ENCODE data around the gene STPG3. TPM values are rescaled to one million over a fixed set of nuclear protein-coding genes. Genes with fewer than 3 reads are reported as not detected.
A peak's percentile ranks its signal among the peaks of the same experiment; 100 is the strongest.

STPG3 gene
- total and polyA plus RNA-seq, 5 donors from 2014 or later, result not detected

- H3K27ac ChIP-seq (ENCODE audit: insufficient read depth, low read length, poor library complexity, severe bottlenecking), result no peak overlapping the region
- H3K4me1 ChIP-seq (ENCODE audit: control insufficient read depth, insufficient read depth, low read length, poor library complexity, severe bottlenecking), result no peaks in the 10 kb centered on the region
- no peak overlapping the region for H3K4me3 ChIP-seq (ENCODE audit: low read depth, low read length)
- Mint-ChIP-seq H3K27me3 (no peaks in the 10 kb centered on the region), H3K4me1 (peaks cover 0 to 2% (median 0%) of the 10 kb centered on the region in 4 donors), H3K4me3 (no peak overlapping the region), H3K27ac (no peak overlapping the region), H3K9me3 (peaks cover 0 to 1% (median 0%) of the 10 kb centered on the region in 7 donors), H3K36me3 (peaks cover 6% of the 10 kb centered on the region)
- no peak for DNase-seq
- H3K27me3 ChIP-seq (ENCODE audit: control insufficient read depth, insufficient read depth, low read length), result no peaks in the 10 kb centered on the region
- H3K9me3 ChIP-seq (ENCODE audit: control insufficient read depth in 2 of 2, low read length in 2 of 2), result no peaks in the 10 kb centered on the region
- no peak for ATAC-seq (ENCODE audit: low read depth in 2 of 2)
- H3K36me3 ChIP-seq (ENCODE audit: control insufficient read depth, insufficient read depth, low read length), result peaks cover 5% of the 10 kb centered on the region
Observed at GRCh38 chr9:137213160-137214060, 37.7 kb upstream of the STPG3 start.

- no peaks in the 10 kb centered on the region for H3K27me3 Mint-ChIP-seq
- H3K36me3 Mint-ChIP-seq, result no peaks in the 10 kb centered on the region
- ATAC-seq (ENCODE audit: low read depth in 2 of 2), result no peak
- Histone ChIP-seq H3K4me3 (ENCODE audit: low read depth, low read length) (no peak overlapping the region), H3K36me3 (ENCODE audit: control insufficient read depth, insufficient read depth, low read length) (peaks cover 5% of the 10 kb centered on the region), H3K4me1 (ENCODE audit: control insufficient read depth, insufficient read depth, low read length, poor library complexity, severe bottlenecking) (no peaks in the 10 kb centered on the region), H3K27ac (ENCODE audit: insufficient read depth, low read length, poor library complexity, severe bottlenecking) (no peak overlapping the region), H3K27me3 (ENCODE audit: control insufficient read depth, insufficient read depth, low read length) (no peaks in the 10 kb centered on the region), H3K9me3 (ENCODE audit: control insufficient read depth in 2 of 2, low read length in 2 of 2) (no peaks in the 10 kb centered on the region)
- DNase-seq, result no peak
- H3K4me1 Mint-ChIP-seq, result peaks cover 0 to 2% (median 0%) of the 10 kb centered on the region in 4 donors
- no peak overlapping the region for H3K27ac Mint-ChIP-seq
- H3K4me3 Mint-ChIP-seq, result peak overlapping the region in 1 of 4 donors; percentile 56
- peaks cover 0 to 1% (median 0%) of the 10 kb centered on the region in 7 donors for H3K9me3 Mint-ChIP-seq
Observed at GRCh38 chr9:137214620-137215019, 36.5 kb upstream of the STPG3 start.

GRCh38 chr9:137215196-137215986 is 35.7 kb upstream of the STPG3 start:
- no peak for ATAC-seq (ENCODE audit: low read depth in 2 of 2)

GRCh38 chr9:137216188-137216965 is 34.7 kb upstream of the STPG3 start:
- Mint-ChIP-seq H3K36me3 (no peaks in the 10 kb centered on the region), H3K4me1 (no peaks in the 10 kb centered on the region), H3K9me3 (peaks cover 0 to under 1% (median 0%) of the 10 kb centered on the region in 7 donors), H3K27ac (no peak overlapping the region), H3K4me3 (no peak overlapping the region), H3K27me3 (no peaks in the 10 kb centered on the region)
- Histone ChIP-seq H3K27ac (ENCODE audit: insufficient read depth, low read length, poor library complexity, severe bottlenecking) (no peak overlapping the region), H3K27me3 (ENCODE audit: control insufficient read depth, insufficient read depth, low read length) (no peaks in the 10 kb centered on the region), H3K4me3 (ENCODE audit: low read depth, low read length) (no peak overlapping the region), H3K36me3 (ENCODE audit: control insufficient read depth, insufficient read depth, low read length) (no peaks in the 10 kb centered on the region), H3K9me3 (ENCODE audit: control insufficient read depth in 2 of 2, low read length in 2 of 2) (no peaks in the 10 kb centered on the region), H3K4me1 (ENCODE audit: control insufficient read depth, insufficient read depth, low read length, poor library complexity, severe bottlenecking) (no peaks in the 10 kb centered on the region)
- ATAC-seq (ENCODE audit: low read depth in 2 of 2) (no peak), DNase-seq (no peak)

More at GRCh38 chr9:137215196-137215986, 35.7 kb upstream of the STPG3 start:
- Histone ChIP-seq H3K27ac (ENCODE audit: insufficient read depth, low read length, poor library complexity, severe bottlenecking) (no peak overlapping the region), H3K9me3 (ENCODE audit: control insufficient read depth in 2 of 2, low read length in 2 of 2) (no peaks in the 10 kb centered on the region), H3K4me3 (ENCODE audit: low read depth, low read length) (no peak overlapping the region), H3K36me3 (ENCODE audit: control insufficient read depth, insufficient read depth, low read length) (peaks cover 3% of the 10 kb centered on the region), H3K4me1 (ENCODE audit: control insufficient read depth, insufficient read depth, low read length, poor library complexity, severe bottlenecking) (no peaks in the 10 kb centered on the region), H3K27me3 (ENCODE audit: control insufficient read depth, insufficient read depth, low read length) (no peaks in the 10 kb centered on the region)
- Mint-ChIP-seq H3K27me3 (no peaks in the 10 kb centered on the region), H3K27ac (no peak overlapping the region), H3K9me3 (peaks cover 0 to 1% (median 0%) of the 10 kb centered on the region in 7 donors), H3K36me3 (no peaks in the 10 kb centered on the region), H3K4me1 (peaks cover 0 to 2% (median 0%) of the 10 kb centered on the region in 4 donors), H3K4me3 (no peak overlapping the region)
- DNase-seq, result no peak

GRCh38 chr9:137217276-137218211 is 33.5 kb upstream of the STPG3 start:
- Mint-ChIP-seq H3K27ac (no peak overlapping the region), H3K4me3 (peak overlapping the region in 1 of 4 donors; percentile 47), H3K27me3 (no peaks in the 10 kb centered on the region), H3K4me1 (no peaks in the 10 kb centered on the region), H3K36me3 (no peaks in the 10 kb centered on the region), H3K9me3 (no peaks in the 10 kb centered on the region)
- Histone ChIP-seq H3K9me3 (ENCODE audit: control insufficient read depth in 2 of 2, low read length in 2 of 2) (no peaks in the 10 kb centered on the region), H3K36me3 (ENCODE audit: control insufficient read depth, insufficient read depth, low read length) (no peaks in the 10 kb centered on the region), H3K27ac (ENCODE audit: insufficient read depth, low read length, poor library complexity, severe bottlenecking) (no peak overlapping the region), H3K4me1 (ENCODE audit: control insufficient read depth, insufficient read depth, low read length, poor library complexity, severe bottlenecking) (peaks cover 4% of the 10 kb centered on the region), H3K4me3 (ENCODE audit: low read depth, low read length) (no peak overlapping the region), H3K27me3 (ENCODE audit: control insufficient read depth, insufficient read depth, low read length) (no peaks in the 10 kb centered on the region)
- ATAC-seq (ENCODE audit: low read depth in 2 of 2) (no peak), DNase-seq (no peak)

GRCh38 chr9:137218212-137218753 is 32.8 kb upstream of the STPG3 start:
- ATAC-seq (ENCODE audit: low read depth in 2 of 2) (no peak), DNase-seq (no peak)
- no peaks in the 10 kb centered on the region for H3K9me3 Mint-ChIP-seq
- H3K27ac Mint-ChIP-seq, result no peak overlapping the region
- Histone ChIP-seq H3K9me3 (ENCODE audit: control insufficient read depth in 2 of 2, low read length in 2 of 2) (no peaks in the 10 kb centered on the region), H3K27ac (ENCODE audit: insufficient read depth, low read length, poor library complexity, severe bottlenecking) (no peak overlapping the region), H3K4me3 (ENCODE audit: low read depth, low read length) (no peak overlapping the region), H3K27me3 (ENCODE audit: control insufficient read depth, insufficient read depth, low read length) (no peaks in the 10 kb centered on the region), H3K4me1 (ENCODE audit: control insufficient read depth, insufficient read depth, low read length, poor library complexity, severe bottlenecking) (peaks cover 10% of the 10 kb centered on the region), H3K36me3 (ENCODE audit: control insufficient read depth, insufficient read depth, low read length) (no peaks in the 10 kb centered on the region)
- H3K36me3 Mint-ChIP-seq, result no peaks in the 10 kb centered on the region
- H3K4me3 Mint-ChIP-seq, result no peak overlapping the region
- peaks cover 0 to 6% (median under 1%) of the 10 kb centered on the region in 4 donors for H3K4me1 Mint-ChIP-seq
- no peaks in the 10 kb centered on the region for H3K27me3 Mint-ChIP-seq

Data from CD4-positive, CD25-positive, alpha-beta regulatory T cell (primary cell).